Heart right ventricle (tissue), 16 donors: ENCODE data around the gene CCDC142. TPM values are rescaled to one million over a fixed set of nuclear protein-coding genes. Genes with fewer than 3 reads are reported as not detected.

Source experiments
- ATAC-seq, 8 donors: fragments of 200-7000 bp; cut with Tn5 transposase; one replicate each; pipeline ENCODE4 v1.9.1; 2020; ENCODE audit warnings: mild to moderate bottlenecking in 8 of 8, moderate library complexity in 8 of 8, moderate number of reproducible peaks in 1 of 8
- DNase-seq, 2 donors: peaks; one replicate each; pipeline ENCODE4 v3.0.0-alpha.2; 2020
- H3K27ac ChIP-seq, 10 donors: fragments of 200-600 bp; sonication (generic) in 2 of 10; one replicate each; pipeline versions ENCODE4 v1.5.0 to v1.8.0; 2020 to 2022; ENCODE audit warnings: mild to moderate bottlenecking in 3 of 10
- H3K27me3 ChIP-seq, 7 donors: fragments of 200-600 bp; one replicate each; pipeline ENCODE4 v1.8.0; 2021 to 2022; ENCODE audit warnings: mild to moderate bottlenecking in 2 of 7
- H3K36me3 ChIP-seq, 9 donors: fragments of 200-600 bp; sonication (generic) in 1 of 9; one replicate each; pipeline versions ENCODE4 v1.5.0 to v1.8.0; 2020 to 2022; ENCODE audit warnings: mild to moderate bottlenecking in 2 of 9
- H3K4me1 ChIP-seq, 9 donors: fragments of 200-600 bp; sonication (generic) in 1 of 9; one replicate each; pipeline versions ENCODE4 v1.5.0 to v1.8.0; 2020 to 2022; ENCODE audit warnings: mild to moderate bottlenecking in 4 of 9
- H3K4me3 ChIP-seq, 10 donors: fragments of 200-600 bp; sonication (generic) in 2 of 10; one replicate each; pipeline versions ENCODE4 v1.5.0 to v1.8.0; 2020 to 2022; ENCODE audit warnings: mild to moderate bottlenecking in 7 of 10, moderate library complexity in 2 of 10
- H3K9me3 ChIP-seq, 11 donors: fragments of 200-600 bp in 10 of 11; sonication (generic) in 2 of 11; one replicate each; pipeline versions ENCODE4 v1.5.0 to v1.8.0; 2013 to 2022; ENCODE audit warnings: mild to moderate bottlenecking in 2 of 11, control low read depth in 1 of 11, moderate library complexity in 1 of 11
- CTCF ChIP-seq, 9 donors: fragments of 200-600 bp; sonication (generic) in 2 of 9; IDR thresholded peaks; one replicate each; pipeline versions ENCODE4 v1.5.0 to v1.8.0; 2021 to 2022; ENCODE audit warnings: antibody characterized with exemption in 9 of 9, mild to moderate bottlenecking in 5 of 9, moderate library complexity in 1 of 9
- WGBS, 2 donors: extraction: QIAGEN DNeasy Blood & Tissue Kit; methylation state at CpG; one replicate each; pipeline ENCODE4 v1.1.7; 2013; ENCODE audit warnings: inconsistent platforms in 1 of 2; 5-methylcytosine and 5-hydroxymethylcytosine counted together
- intact Hi-C, 10 donors: fragments of 100-400 bp; cut with DNase I; formaldehyde crosslinking; loops; one replicate each; pipeline versions ENCODE4 v1.11.1 to v1.14.2; 2022
- polyA plus RNA-seq, 2 donors: library from polyadenylated mRNA; stranded (reverse); fragments of 200-250 nt; gene quantifications; one replicate each; pipeline ENCODE4 v1.2.3, GENCODE V29; 2013
- total RNA-seq, 10 donors: library from RNA; stranded (reverse); fragmentation: NEBNext Ultra II Directional in 3 of 10; extraction: Animal tissue kit (Norgen Biotek cat#: 25700) in 3 of 10; gene quantifications; one replicate each; pipeline versions ENCODE4 v1.2.1 to v1.2.4, GENCODE V29; 2021 to 2023
- donor health status: Arrhythmogenic right ventricular cardiomyopathy.
- donor health status: ischemic (EF 13 %, LVEDD 7.1; RV severe dilation, severe dysfunction).
- donor health status: healthy with polysubstance abuse.
- donor health status: DM: no; HTN: yes; CAD: no.
- donor health status: DM: no; HTN: no; CAD: no.
- donor health status: ischemic (EF 25% LVEDD 6.9; RV normal size, moderate dysfunction).
- donor health status: ischemic (EF 25% LVEDD 5.7; RV mildly dilated, moderate dysfunction).
- donor health status: healthy.
- donor health status: DM: yes; HTN: yes; CAD: no.
- donor health status: Ischemic cardiomyopathy.
- donor health status: ischemic (EF 35%, LVEDD 5.7; RV mildly dilated, moderate dysfunction).
- donor health status: nonischemic (EF 11% LVEDD 7.7; RV severe dilation, severe dysfunction).
- donor health status: DM: yes; HTN: yes; CAD: no.
- donor health status: PGD.
- donor health status: ischemic (EF 29% LVEDD 5.4; RV normal size, mild dysfunction).
- donor health status: nonischemic (EF 23%, LVEDD 6.1; RV moderate dilation, normal function).

Gene CCDC142
- total and polyA plus RNA-seq, 12 donors: 2.3 to 13.2 (median 5.5) TPM

GRCh38 chr2:74440378-74441169 is 42.2 kb downstream of the CCDC142 start:
- peak in 8 of 9 donors; percentile 13 to 49 (median 35) for TF ChIP-seq CTCF (IDR thresholded peaks at IDR 0.05)
- peaks cover 0 to 43% (median 0%) of the 10 kb centered on the region in 7 donors for H3K27me3 ChIP-seq
- H3K36me3 ChIP-seq: peaks cover 0 to 7% (median 0%) of the 10 kb centered on the region in 9 donors
- no peaks in the 10 kb centered on the region for H3K9me3 ChIP-seq
- intact Hi-C loops: no loop called here
- DNase-seq (peak; percentile 90 to 92), ATAC-seq (peak; percentile 91 to 96 (median 94))
- H3K27ac ChIP-seq: peak overlapping the region; percentile 51 to 97 (median 87)
- 7% methylated on average over 45 of the region's 45 CpGs for WGBS, 2 donors
- peaks cover 6 to 68% (median 57%) of the 10 kb centered on the region in 9 donors for H3K4me1 ChIP-seq
- peak overlapping the region; percentile 31 to 71 (median 58) for H3K4me3 ChIP-seq

- Histone ChIP-seq H3K9me3 (no peaks in the 10 kb centered on the region), H3K4me1 (peaks cover 6 to 72% (median 57%) of the 10 kb centered on the region in 9 donors), H3K27ac (peak overlapping the region; percentile 51 to 97 (median 87)), H3K36me3 (peaks cover 0 to 7% (median 0%) of the 10 kb centered on the region in 9 donors), H3K4me3 (peak overlapping the region; percentile 31 to 71 (median 58)), H3K27me3 (peaks cover 0 to 43% (median 0%) of the 10 kb centered on the region in 7 donors)
- WGBS, 2 donors: 5 to 7% methylated on average over 14 of the region's 14 CpGs
- no peak for TF ChIP-seq CTCF (IDR thresholded peaks at IDR 0.05)
- peak; percentile 82 to 83 for DNase-seq
- intact Hi-C loops: loop anchor here in 1 of 10 donors (2.0 kb wide), 1 partner anchor 19 kb away; the partner anchor contains the start of genes C2orf81 and WDR54
- peak; percentile 40 to 72 (median 67) for ATAC-seq
Observed at GRCh38 chr2:74439803-74440377, 42.9 kb downstream of the CCDC142 start.

GRCh38 chr2:74439373-74439772 is 43.4 kb downstream of the CCDC142 start:
- peaks cover 0 to 43% (median 0%) of the 10 kb centered on the region in 7 donors for H3K27me3 ChIP-seq
- H3K36me3 ChIP-seq: peaks cover 0 to 7% (median 0%) of the 10 kb centered on the region in 9 donors
- peak overlapping the region; percentile 31 to 71 (median 58) for H3K4me3 ChIP-seq
- intact Hi-C loops: loop anchor here in 1 of 10 donors (2.0 kb wide), 1 partner anchor 19 kb away; the partner anchor contains the start of genes C2orf81 and WDR54
- DNase-seq (no peak), ATAC-seq (no peak)
- H3K27ac ChIP-seq: peak overlapping the region; percentile 51 to 97 (median 87)
- peaks cover 6 to 73% (median 56%) of the 10 kb centered on the region in 9 donors for H3K4me1 ChIP-seq
- no peaks in the 10 kb centered on the region for H3K9me3 ChIP-seq
- 31 to 43% methylated on average over 3 of the region's 3 CpGs for WGBS, 2 donors
- TF ChIP-seq CTCF (IDR thresholded peaks at IDR 0.05): no peak

- Histone ChIP-seq H3K27ac (peak overlapping the region in 3 of 10 donors; percentile 9 to 97 (median 92)), H3K27me3 (peaks cover 0 to 42% (median 0%) of the 10 kb centered on the region in 7 donors), H3K4me3 (peak overlapping the region in 2 of 10 donors; percentile 8 to 58), H3K4me1 (peaks cover 6 to 65% (median 48%) of the 10 kb centered on the region in 9 donors), H3K36me3 (peaks cover 0 to 7% (median 0%) of the 10 kb centered on the region in 9 donors), H3K9me3 (no peaks in the 10 kb centered on the region)
- intact Hi-C loops: loop anchor here in 1 of 10 donors (2.0 kb wide), 1 partner anchor 17 kb away; the partner anchor contains the start of genes C2orf81 and WDR54
- TF ChIP-seq CTCF (IDR thresholded peaks at IDR 0.05): no peak
- WGBS, 2 donors: 90 to 97% methylated on average over 1 of the region's 1 CpG
- DNase-seq (no peak), ATAC-seq (no peak)
Observed at GRCh38 chr2:74438248-74438647, 44.5 kb downstream of the CCDC142 start.
